Measurements from ENCODE around the gene PIF1.
"Not testable (repeated sequence)": the region's sequence is repeated elsewhere in the genome, so short reads cannot be mapped to it uniquely, and the experiment has no call there.

Gene PIF1

GRCh38 chr15:64847876-64848716, 22.6 kb upstream of the PIF1 start:
- DNase-seq (ENCODE audit: low read depth): no peak

- no peak for DNase-seq (ENCODE audit: low read depth)
Observed at GRCh38 chr15:64847448-64847847, 22.0 kb upstream of the PIF1 start.

GRCh38 chr15:64847016-64847415, 21.6 kb upstream of the PIF1 start:
- no peak for DNase-seq (ENCODE audit: low read depth)

GRCh38 chr15:64845831-64846595, 20.6 kb upstream of the PIF1 start:
- no peak for DNase-seq (ENCODE audit: low read depth)

- DNase-seq (ENCODE audit: low read depth): no peak
Observed at GRCh38 chr15:64845183-64845611, 19.8 kb upstream of the PIF1 start.

- DNase-seq (ENCODE audit: low read depth): no peak
Observed at GRCh38 chr15:64844576-64845145, 19.2 kb upstream of the PIF1 start.

- no peak for DNase-seq (ENCODE audit: low read depth)
Observed at GRCh38 chr15:64843991-64844390, 18.5 kb upstream of the PIF1 start.

- peak; percentile 48 for DNase-seq (ENCODE audit: low read depth)
Observed at GRCh38 chr15:64842986-64843561, 17.6 kb upstream of the PIF1 start.

- no peak for DNase-seq (ENCODE audit: low read depth)
Observed at GRCh38 chr15:64842096-64842939, 16.9 kb upstream of the PIF1 start.

GRCh38 chr15:64841344-64842095, 16.1 kb upstream of the PIF1 start, which contains the start of gene PLEKHO2:
PLEKHO2 (plus strand) TSS chr15:64841915; CDS start chr15:64842017, 102 bp downstream.
- DNase-seq (ENCODE audit: low read depth): peak; percentile 89

- no peak for DNase-seq (ENCODE audit: low read depth)
Observed at GRCh38 chr15:64841060-64841343, 15.6 kb upstream of the PIF1 start.

GRCh38 chr15:64837502-64837901, 12.1 kb upstream of the PIF1 start:
- DNase-seq (ENCODE audit: low read depth): no peak

GRCh38 chr15:64836023-64836536, 10.6 kb upstream of the PIF1 start:
- no peak for DNase-seq (ENCODE audit: low read depth)

GRCh38 chr15:64833690-64834089, 8.2 kb upstream of the PIF1 start:
- DNase-seq (ENCODE audit: low read depth): no peak

GRCh38 chr15:64828985-64829384, 3.5 kb upstream of the PIF1 start:
- DNase-seq (ENCODE audit: low read depth): no peak

- no peak for DNase-seq (ENCODE audit: low read depth)
Observed at GRCh38 chr15:64824929-64825430, 467 bp downstream of the PIF1 start.

- no peak for DNase-seq (ENCODE audit: low read depth)
Observed at GRCh38 chr15:64816452-64816851, 9.0 kb downstream of the PIF1 start.

- DNase-seq (ENCODE audit: low read depth): not testable (repeated sequence)
Observed at GRCh38 chr15:64814965-64815364, 10.5 kb downstream of the PIF1 start.

- not testable (repeated sequence) for DNase-seq (ENCODE audit: low read depth)
Observed at GRCh38 chr15:64814283-64814682, 11.2 kb downstream of the PIF1 start.

- DNase-seq (ENCODE audit: low read depth): no peak
Observed at GRCh38 chr15:64813075-64813474, 12.4 kb downstream of the PIF1 start.
